WTC11 (cell line): ENCODE results near the gene C1QB. TPM values are rescaled to one million over a fixed set of nuclear protein-coding genes. Genes with fewer than 3 reads are reported as not detected.

Experiments used
- microRNA-seq: library from miRNA; unstranded; fragments of <30 nt; microRNA quantifications from one replicate; pipeline ENCODE4 v1.2.0, GENCODE V29; 2022; ENCODE audit warnings: borderline number of aligned reads
- total RNA-seq: library from RNA; stranded (reverse); gene quantifications from 3 replicates; pipeline ENCODE4 v1.2.3, GENCODE V29; 2021

C1QB gene
- total RNA-seq, 1 experiment from 2014 or later, result 0.61 TPM

Small RNA genes within 50 kb of the gene (microRNA-seq; reads per million reads assigned to microRNA genes)
- gene MIR6127, result not detected

Other genes starting within 250 kb of the C1QB start
- gene ZBTB40, start 201.4 kb upstream of the C1QB start, total RNA-seq, result 11.5 to 12.0 TPM (median 11.5 TPM) in 3 replicates
- 3.8 to 7.1 TPM (median 5.6 TPM) in 3 replicates for gene EPHA8, start 89.7 kb upstream of the C1QB start, total RNA-seq
- 0.50 to 0.92 TPM (median 0.76 TPM) in 3 replicates for gene C1QA, start 16.6 kb upstream of the C1QB start, total RNA-seq
- gene C1QC, start 9.6 kb upstream of the C1QB start, total RNA-seq, result 0.21 to 0.66 TPM (median 0.28 TPM) in 3 replicates
- gene EPHB2, start 57.6 kb downstream of the C1QB start, total RNA-seq, result 12.0 to 18.5 TPM (median 13.1 TPM) in 3 replicates